Measurements from ENCODE around the gene VPS11. TPM values are rescaled to one million over a fixed set of nuclear protein-coding genes. Genes with fewer than 3 reads are reported as not detected.

VPS11 gene
- total RNA-seq, 4 donors from 2014 or later = 15.2 to 28.4 (median 18.2) TPM

- no peak overlapping the region for H3K4me3 ChIP-seq
- intact Hi-C loops (cut with DNase I) = no loop called here
- no peak for DNase-seq
- no peak overlapping the region for H3K27ac ChIP-seq
- no peak for TF ChIP-seq POLR2A (IDR thresholded peaks at IDR 0.05)
- TF ChIP-seq CTCF (IDR thresholded peaks at IDR 0.05) = no peak
- no peaks in the 10 kb centered on the region for H3K9me3 ChIP-seq
- H3K4me1 ChIP-seq = peaks cover 11 to 57% (median 16%) of the 10 kb centered on the region in 3 donors
- H3K27me3 ChIP-seq = no peaks in the 10 kb centered on the region
- H3K36me3 ChIP-seq = peaks cover 14 to 67% (median 18%) of the 10 kb centered on the region in 3 donors
- WGBS, 2 donors = 74 to 86% methylated on average over 4 of the region's 11 CpGs
Measured at GRCh38 chr11:119111361-119111925, 43.8 kb downstream of the VPS11 start.

GRCh38 chr11:119112314-119113020 lies 44.8 kb downstream of the VPS11 start:
- DNase-seq = no peak
- 92 to 96% methylated on average over 6 to 7 of the region's 12 CpGs for WGBS, 2 donors
- peaks cover 18 to 78% (median 20%) of the 10 kb centered on the region in 3 donors for H3K36me3 ChIP-seq

GRCh38 chr11:119113716-119114115 lies 46.1 kb downstream of the VPS11 start:
- peaks cover 1 to 36% (median 6%) of the 10 kb centered on the region in 3 donors for H3K4me1 ChIP-seq
- H3K27ac ChIP-seq = no peak overlapping the region
- H3K27me3 ChIP-seq = no peaks in the 10 kb centered on the region
- H3K4me3 ChIP-seq = no peak overlapping the region
- TF ChIP-seq POLR2A (IDR thresholded peaks at IDR 0.05) (no peak), CTCF (IDR thresholded peaks at IDR 0.05) (no peak)
- intact Hi-C loops (cut with DNase I) = no loop called here
- 91 to 100% methylated on average over 2 to 4 of the region's 9 CpGs for WGBS, 2 donors
- no peaks in the 10 kb centered on the region for H3K9me3 ChIP-seq
- DNase-seq = no peak
- H3K36me3 ChIP-seq = peaks cover 18 to 84% (median 22%) of the 10 kb centered on the region in 3 donors

More at GRCh38 chr11:119112314-119113020, 44.8 kb downstream of the VPS11 start:
- no peak overlapping the region for H3K27ac ChIP-seq
- H3K27me3 ChIP-seq = no peaks in the 10 kb centered on the region
- H3K9me3 ChIP-seq = no peaks in the 10 kb centered on the region
- intact Hi-C loops (cut with DNase I) = no loop called here
- peaks cover 6 to 48% (median 13%) of the 10 kb centered on the region in 3 donors for H3K4me1 ChIP-seq
- no peak for TF ChIP-seq POLR2A (IDR thresholded peaks at IDR 0.05)
- no peak for TF ChIP-seq CTCF (IDR thresholded peaks at IDR 0.05)
- H3K4me3 ChIP-seq = no peak overlapping the region

GRCh38 chr11:119114351-119114750 lies 46.7 kb downstream of the VPS11 start:
- TF ChIP-seq CTCF (IDR thresholded peaks at IDR 0.05) (no peak), POLR2A (IDR thresholded peaks at IDR 0.05) (no peak)
- Histone ChIP-seq H3K27me3 (no peaks in the 10 kb centered on the region), H3K4me1 (peaks cover 0 to 29% (median 2%) of the 10 kb centered on the region in 3 donors), H3K27ac (no peak overlapping the region), H3K36me3 (peaks cover 18 to 84% (median 22%) of the 10 kb centered on the region in 3 donors), H3K4me3 (no peak overlapping the region), H3K9me3 (no peaks in the 10 kb centered on the region)
- WGBS, 2 donors = 86 to 89% methylated on average over 5 of the region's 5 CpGs
- DNase-seq = no peak
- intact Hi-C loops (cut with DNase I) = no loop called here
